ENCODE data around the gene NFIL3. TPM values are rescaled to one million over a fixed set of nuclear protein-coding genes. Genes with fewer than 3 reads are reported as not detected.

Gene NFIL3
- total and polyA plus RNA-seq, 2 experiments from 2014 or later: 4.1 to 7.5 TPM

Other genes with a start within 250 kb of the NFIL3 start
- 28.8 and 38.6 TPM in 2 replicates for gene AUH, start 61.9 kb downstream of the NFIL3 start, total RNA-seq (2014; rRNA removed; shearing (Covaris generic))
- gene AUH, start 61.9 kb downstream of the NFIL3 start, polyA plus RNA-seq (2016; fragmentation: Nextera tagmentation; extraction: Ambion mirVana): 34.2 and 44.5 TPM in 2 replicates

All from GM23338 (cell line).